T-helper 1 cell treated with Interleukin-12 subunit alpha and Interleukin-12 subunit beta and Interleukin-4 antibody, amounts not matched to agents 30 μg/mL and 1 μg/mL, for 36 hours (primary cell): ENCODE data around the gene NRTN.

Source experiments
- H3K27ac Mint-ChIP-seq: one replicate; pipeline ENCODE4 v1.8.0; 2021; ENCODE audit warnings: mild to moderate bottlenecking, mixed read lengths
- H3K27me3 Mint-ChIP-seq: one replicate; pipeline ENCODE4 v1.8.0; 2021; ENCODE audit warnings: low read depth, mixed read lengths
- H3K36me3 Mint-ChIP-seq: one replicate; pipeline ENCODE4 v1.8.0; 2021; ENCODE audit warnings: low read depth, mixed read lengths
- H3K4me1 Mint-ChIP-seq: one replicate; pipeline ENCODE4 v1.8.0; 2021; ENCODE audit warnings: low read depth, mixed read lengths
- H3K4me3 Mint-ChIP-seq: one replicate; pipeline ENCODE4 v1.8.0; 2021; ENCODE audit warnings: mild to moderate bottlenecking, moderate library complexity, mixed read lengths
- H3K9me3 Mint-ChIP-seq: one replicate; pipeline ENCODE4 v1.8.0; 2021; ENCODE audit warnings: mixed read lengths

Gene NRTN

GRCh38 chr19:5801796-5802619 is 2.9 kb upstream of the NRTN start:
- peaks cover 42% of the 10 kb centered on the region for H3K27me3 Mint-ChIP-seq
- peaks cover 18% of the 10 kb centered on the region for H3K4me1 Mint-ChIP-seq
- peak overlapping the region; percentile 41 for H3K27ac Mint-ChIP-seq
- no peaks in the 10 kb centered on the region for H3K9me3 Mint-ChIP-seq
- H3K36me3 Mint-ChIP-seq: no peaks in the 10 kb centered on the region
- no peak overlapping the region for H3K4me3 Mint-ChIP-seq

DNA sequence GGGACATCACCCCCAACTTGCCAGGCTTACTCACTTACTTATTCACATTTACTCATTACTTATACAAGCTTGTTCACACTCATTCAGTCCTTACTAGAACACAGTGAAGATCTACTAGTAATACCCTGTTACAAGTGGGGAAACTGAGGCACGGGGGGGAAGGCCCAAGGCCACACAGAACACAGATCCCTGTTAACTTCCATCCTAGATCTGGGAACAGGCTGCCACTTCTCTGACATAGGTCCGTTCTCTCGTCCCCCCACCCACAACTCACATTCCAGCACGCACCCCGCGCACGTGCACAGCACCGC is 1.5 kb upstream of the NRTN start:
- H3K36me3 Mint-ChIP-seq: no peaks in the 10 kb centered on the region
- peaks cover 48% of the 10 kb centered on the region for H3K27me3 Mint-ChIP-seq
- H3K4me3 Mint-ChIP-seq: peak overlapping the region; percentile 63
- H3K27ac Mint-ChIP-seq: no peak overlapping the region
- H3K9me3 Mint-ChIP-seq: no peaks in the 10 kb centered on the region
- peaks cover 18% of the 10 kb centered on the region for H3K4me1 Mint-ChIP-seq

- H3K9me3 Mint-ChIP-seq: no peaks in the 10 kb centered on the region
- peak overlapping the region; percentile 79 for H3K27ac Mint-ChIP-seq
- peaks cover 43% of the 10 kb centered on the region for H3K27me3 Mint-ChIP-seq
- peak overlapping the region; percentile 73 for H3K4me3 Mint-ChIP-seq
- no peaks in the 10 kb centered on the region for H3K36me3 Mint-ChIP-seq
- H3K4me1 Mint-ChIP-seq: peaks cover 18% of the 10 kb centered on the region
Observed at GRCh38 chr19:5803752-5804515, 933 bp upstream of the NRTN start.

DNA sequence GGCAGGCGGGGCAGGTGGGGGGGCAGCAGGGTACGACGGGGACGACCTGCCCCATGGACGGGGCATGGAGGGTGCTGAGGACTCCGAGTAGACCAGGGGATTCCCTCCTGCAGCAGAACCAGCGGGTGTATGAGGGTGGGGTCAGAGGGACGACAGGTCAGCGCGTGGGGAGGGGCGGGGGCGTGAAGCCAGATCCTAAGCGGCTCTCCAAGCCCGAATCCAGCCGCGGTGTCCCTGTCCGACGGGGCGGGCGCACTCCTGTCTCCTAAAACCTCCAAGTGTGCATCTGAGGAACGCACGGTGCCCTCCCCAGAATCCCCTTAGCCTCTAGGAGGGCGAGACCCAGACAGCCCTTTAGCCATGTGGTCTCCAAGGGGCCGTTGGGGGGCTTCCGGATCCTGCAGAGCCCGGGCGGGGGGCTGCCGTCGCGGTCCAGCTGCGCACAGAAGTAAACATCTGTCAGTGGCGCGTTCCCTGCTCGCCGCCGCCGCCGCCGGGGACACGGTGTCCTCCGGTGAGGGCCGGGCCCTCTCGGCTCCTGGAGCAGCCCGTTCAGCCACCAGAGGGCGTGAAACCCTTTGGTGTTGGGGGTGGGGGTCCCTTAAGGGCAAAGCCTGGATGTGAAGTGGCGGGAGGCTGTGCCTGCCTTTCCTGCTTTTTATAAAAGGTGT is 730 bp downstream of the NRTN start:
- Mint-ChIP-seq H3K36me3 (no peaks in the 10 kb centered on the region), H3K27me3 (peaks cover 36% of the 10 kb centered on the region), H3K4me1 (peaks cover 18% of the 10 kb centered on the region), H3K27ac (no peak overlapping the region), H3K4me3 (no peak overlapping the region), H3K9me3 (no peaks in the 10 kb centered on the region)

- no peaks in the 10 kb centered on the region for H3K9me3 Mint-ChIP-seq
- H3K27me3 Mint-ChIP-seq: peaks cover 36% of the 10 kb centered on the region
- H3K36me3 Mint-ChIP-seq: no peaks in the 10 kb centered on the region
- no peak overlapping the region for H3K27ac Mint-ChIP-seq
- H3K4me1 Mint-ChIP-seq: peaks cover 18% of the 10 kb centered on the region
- no peak overlapping the region for H3K4me3 Mint-ChIP-seq
Observed at GRCh38 chr19:5806133-5806489, 1.2 kb downstream of the NRTN start.

DNA sequence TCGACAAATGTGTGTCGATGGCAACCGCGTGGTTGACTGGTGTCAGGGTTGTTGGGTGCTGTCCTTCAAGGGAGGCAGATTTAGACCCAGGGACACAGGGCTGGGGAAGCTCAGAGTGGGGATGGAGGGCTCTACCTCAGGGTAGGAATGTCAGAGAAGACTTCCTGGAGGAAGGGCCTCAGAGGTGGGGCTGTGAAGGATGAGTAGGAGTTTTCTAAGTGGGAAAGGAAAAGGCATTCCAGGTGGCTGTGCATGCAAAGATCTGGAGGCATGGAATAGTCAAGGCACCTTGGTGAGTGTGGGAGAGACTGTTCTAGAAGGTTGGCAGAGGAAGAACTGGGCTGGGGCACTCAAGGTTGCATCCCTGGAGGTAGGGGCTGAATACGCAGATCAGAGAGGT is 2.0 kb downstream of the NRTN start:
- Mint-ChIP-seq H3K27ac (no peak overlapping the region), H3K4me1 (peaks cover 16% of the 10 kb centered on the region), H3K9me3 (no peaks in the 10 kb centered on the region), H3K36me3 (no peaks in the 10 kb centered on the region), H3K4me3 (no peak overlapping the region), H3K27me3 (peaks cover 33% of the 10 kb centered on the region)

GRCh38 chr19:5808120-5808816 is 3.4 kb downstream of the NRTN start:
- H3K27ac Mint-ChIP-seq: no peak overlapping the region
- no peaks in the 10 kb centered on the region for H3K9me3 Mint-ChIP-seq

GRCh38 chr19:5809053-5809452 is 4.2 kb downstream of the NRTN start:
- H3K27me3 Mint-ChIP-seq: peaks cover 25% of the 10 kb centered on the region
- no peaks in the 10 kb centered on the region for H3K9me3 Mint-ChIP-seq
- H3K27ac Mint-ChIP-seq: no peak overlapping the region
- H3K36me3 Mint-ChIP-seq: no peaks in the 10 kb centered on the region
- H3K4me1 Mint-ChIP-seq: peaks cover 5% of the 10 kb centered on the region
- H3K4me3 Mint-ChIP-seq: no peak overlapping the region

More at GRCh38 chr19:5808120-5808816, 3.4 kb downstream of the NRTN start:
- no peak overlapping the region for H3K4me3 Mint-ChIP-seq
- peaks cover 10% of the 10 kb centered on the region for H3K4me1 Mint-ChIP-seq
- no peaks in the 10 kb centered on the region for H3K36me3 Mint-ChIP-seq
- H3K27me3 Mint-ChIP-seq: peaks cover 27% of the 10 kb centered on the region

DNA sequence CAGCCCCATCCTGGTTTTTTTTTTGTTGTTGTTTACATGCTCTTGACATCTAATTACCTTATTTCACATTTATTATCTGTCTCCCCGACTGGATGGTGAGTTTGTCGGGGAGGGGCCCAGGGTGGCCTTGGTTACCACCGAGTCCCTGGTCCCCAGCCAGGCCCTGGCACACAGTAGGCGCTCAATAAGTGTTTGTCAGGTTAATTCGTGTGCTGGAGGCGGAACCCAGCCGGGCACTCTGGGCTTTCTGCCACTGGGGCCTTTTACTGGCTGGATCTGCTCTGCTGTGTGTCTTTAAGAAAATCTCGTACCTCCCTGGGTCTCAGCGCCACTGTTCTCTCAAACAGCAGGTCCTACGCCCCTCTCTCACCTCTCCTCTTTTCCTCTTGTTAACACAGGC is 4.6 kb downstream of the NRTN start:
- H3K27me3 Mint-ChIP-seq: peaks cover 21% of the 10 kb centered on the region

GRCh38 chr19:5811117-5811516 is 6.2 kb downstream of the NRTN start:
- Mint-ChIP-seq H3K4me1 (no peaks in the 10 kb centered on the region), H3K4me3 (no peak overlapping the region), H3K36me3 (no peaks in the 10 kb centered on the region), H3K27ac (no peak overlapping the region), H3K27me3 (peaks cover 16% of the 10 kb centered on the region), H3K9me3 (no peaks in the 10 kb centered on the region)

More for the DNA sequence above, 4.6 kb downstream of the NRTN start:
- no peaks in the 10 kb centered on the region for H3K9me3 Mint-ChIP-seq
- no peak overlapping the region for H3K4me3 Mint-ChIP-seq
- peaks cover under 1% of the 10 kb centered on the region for H3K4me1 Mint-ChIP-seq
- H3K27ac Mint-ChIP-seq: no peak overlapping the region
- H3K36me3 Mint-ChIP-seq: no peaks in the 10 kb centered on the region

- H3K27me3 Mint-ChIP-seq: no peaks in the 10 kb centered on the region
- H3K4me1 Mint-ChIP-seq: no peaks in the 10 kb centered on the region
- H3K27ac Mint-ChIP-seq: no peak overlapping the region
- no peaks in the 10 kb centered on the region for H3K36me3 Mint-ChIP-seq
- H3K9me3 Mint-ChIP-seq: no peaks in the 10 kb centered on the region
- H3K4me3 Mint-ChIP-seq: no peak overlapping the region
Observed at GRCh38 chr19:5814123-5814851, 9.4 kb downstream of the NRTN start.

- H3K36me3 Mint-ChIP-seq: no peaks in the 10 kb centered on the region
- no peak overlapping the region for H3K4me3 Mint-ChIP-seq
- H3K9me3 Mint-ChIP-seq: no peaks in the 10 kb centered on the region
- no peaks in the 10 kb centered on the region for H3K27me3 Mint-ChIP-seq
- no peaks in the 10 kb centered on the region for H3K4me1 Mint-ChIP-seq
- no peak overlapping the region for H3K27ac Mint-ChIP-seq
Observed at GRCh38 chr19:5814852-5815246, 10.0 kb downstream of the NRTN start.

- no peaks in the 10 kb centered on the region for H3K4me1 Mint-ChIP-seq
- no peak overlapping the region for H3K27ac Mint-ChIP-seq
- H3K9me3 Mint-ChIP-seq: no peaks in the 10 kb centered on the region
- no peak overlapping the region for H3K4me3 Mint-ChIP-seq
- H3K36me3 Mint-ChIP-seq: no peaks in the 10 kb centered on the region
- H3K27me3 Mint-ChIP-seq: no peaks in the 10 kb centered on the region
Observed at GRCh38 chr19:5817218-5817617, 12.4 kb downstream of the NRTN start.

DNA sequence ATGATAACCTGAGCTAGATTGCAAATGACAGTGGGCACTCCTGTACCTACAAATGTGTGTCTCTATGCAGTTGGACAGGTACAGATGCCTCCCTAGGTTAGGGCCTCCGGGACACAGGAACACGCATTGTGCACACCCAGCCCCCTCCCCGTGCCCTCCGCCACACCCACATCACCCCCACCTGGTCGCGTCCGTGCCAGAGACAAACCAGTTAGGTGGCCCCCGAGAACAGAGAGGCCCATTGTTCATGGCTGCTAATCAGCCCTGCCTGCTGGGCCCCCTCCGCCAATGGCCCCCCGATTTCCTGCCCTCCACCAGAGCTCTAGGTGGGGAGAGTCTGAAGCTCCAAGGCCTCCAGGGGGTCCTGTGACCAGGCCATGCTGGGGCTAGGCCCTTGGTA is 13.7 kb downstream of the NRTN start:
- Mint-ChIP-seq H3K4me1 (no peaks in the 10 kb centered on the region), H3K27me3 (no peaks in the 10 kb centered on the region), H3K4me3 (no peak overlapping the region), H3K27ac (no peak overlapping the region), H3K9me3 (no peaks in the 10 kb centered on the region), H3K36me3 (no peaks in the 10 kb centered on the region)
